ENCODE data around the gene NOL3.

The NOL3 gene

DNA sequence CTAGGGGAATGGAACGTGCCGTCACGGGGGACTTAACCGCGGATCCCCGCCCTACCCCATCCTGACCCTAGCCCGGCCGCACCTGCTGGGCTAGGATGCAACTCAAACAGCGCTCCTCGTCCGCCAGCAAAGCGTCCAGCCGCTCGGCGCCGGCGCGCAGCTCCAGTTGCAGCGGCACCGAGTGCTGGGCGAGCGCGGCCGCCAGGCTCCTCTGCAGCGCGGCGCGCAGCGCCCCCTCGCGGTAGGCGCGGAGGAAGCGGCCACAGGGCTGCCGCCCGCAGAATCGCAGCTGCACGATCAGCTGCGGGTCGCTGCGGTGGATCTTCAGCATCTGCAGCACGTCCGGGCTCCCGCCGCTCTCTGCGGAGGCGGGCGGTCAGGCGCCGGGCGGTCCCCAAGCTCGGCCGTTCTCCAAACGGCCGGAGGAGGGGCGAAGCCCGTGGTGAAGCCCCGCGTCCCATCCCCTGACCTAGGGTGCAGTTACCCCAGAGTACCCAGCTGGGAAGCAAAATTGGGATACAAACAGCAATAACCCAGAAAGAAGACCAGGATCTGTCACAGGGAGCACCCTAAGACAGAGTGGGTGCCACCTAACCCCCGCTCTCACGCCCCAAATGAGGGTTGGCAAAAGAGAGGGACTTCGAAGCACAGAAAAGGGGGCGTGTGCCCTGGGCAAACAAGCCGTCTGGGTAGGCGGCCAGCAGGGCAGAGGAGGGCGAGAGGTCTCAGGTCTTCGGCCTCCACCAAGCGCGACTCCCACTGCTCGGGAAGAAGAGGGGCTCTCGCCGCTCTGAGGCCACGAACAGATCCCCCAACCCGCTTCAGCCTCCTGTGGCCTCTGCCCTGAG is 14.8 kb upstream of the NOL3 start:
- DNase-seq (ENCODE audit: low spot score) = peak; percentile 73

DNA sequence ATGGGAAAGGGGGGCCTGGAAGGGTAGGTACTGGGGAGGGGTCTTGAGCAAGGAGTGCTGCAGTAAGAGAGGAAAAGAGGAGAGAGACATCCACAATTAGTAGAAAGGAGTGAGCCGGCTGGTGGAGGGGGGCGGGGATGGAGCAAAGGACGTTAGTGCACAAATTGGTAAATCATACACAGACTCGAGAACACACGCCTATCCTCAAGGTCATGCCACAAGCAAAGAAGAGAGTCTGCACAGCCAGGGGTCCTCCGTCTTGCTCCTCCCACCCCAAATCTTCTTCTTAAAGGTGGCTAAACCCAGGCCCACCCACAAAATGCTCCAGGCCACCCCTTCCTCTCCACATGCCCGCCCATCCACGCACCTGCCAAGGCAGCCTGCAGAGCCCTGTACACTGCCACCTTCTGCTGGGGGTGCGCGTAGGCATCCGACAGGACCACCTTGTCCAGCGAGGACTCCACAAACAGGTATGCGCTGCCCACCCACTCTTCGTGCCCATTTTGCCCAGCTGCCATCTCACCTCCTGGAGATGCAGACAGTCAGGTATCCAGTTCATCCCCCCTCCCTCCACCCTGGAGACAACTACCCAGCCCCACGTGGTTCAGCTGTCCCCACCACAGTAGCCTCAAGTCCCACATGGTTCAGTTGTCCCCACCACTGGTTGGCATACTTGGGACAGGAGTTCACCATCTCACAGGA is 14.0 kb upstream of the NOL3 start:
- no peak for DNase-seq (ENCODE audit: low spot score)

DNA sequence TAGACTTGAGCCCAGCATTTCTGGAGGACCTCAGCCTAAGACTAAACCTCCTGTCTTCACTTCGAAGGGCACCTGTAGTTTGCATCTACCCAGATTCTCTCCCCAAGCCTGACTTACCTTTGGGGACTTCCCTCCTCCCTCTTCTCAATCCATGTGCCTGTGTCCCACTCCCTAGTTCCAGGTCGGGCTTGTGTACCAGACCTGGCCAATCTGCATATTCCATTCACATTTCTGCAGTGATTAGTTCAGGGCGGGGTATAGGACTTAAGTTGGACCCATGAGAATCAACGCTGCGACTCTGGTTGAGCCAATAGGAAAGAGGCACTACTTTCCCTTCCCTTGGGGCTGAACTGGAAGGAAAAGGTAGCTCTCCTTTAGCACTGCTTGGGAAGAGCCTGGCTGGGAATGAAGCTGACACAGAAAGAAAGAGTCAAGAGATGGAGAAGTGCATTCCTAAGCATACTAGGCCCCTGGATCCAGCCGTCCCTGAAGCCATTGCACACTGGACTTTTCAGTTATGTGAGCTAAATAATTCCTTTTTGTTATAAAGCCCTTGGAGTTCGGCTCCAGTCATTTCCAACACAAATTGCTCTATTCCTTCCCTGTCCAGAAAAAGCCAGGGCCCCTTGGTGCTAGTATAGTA is 13.1 kb upstream of the NOL3 start:
- DNase-seq (ENCODE audit: low spot score) = no peak

DNA sequence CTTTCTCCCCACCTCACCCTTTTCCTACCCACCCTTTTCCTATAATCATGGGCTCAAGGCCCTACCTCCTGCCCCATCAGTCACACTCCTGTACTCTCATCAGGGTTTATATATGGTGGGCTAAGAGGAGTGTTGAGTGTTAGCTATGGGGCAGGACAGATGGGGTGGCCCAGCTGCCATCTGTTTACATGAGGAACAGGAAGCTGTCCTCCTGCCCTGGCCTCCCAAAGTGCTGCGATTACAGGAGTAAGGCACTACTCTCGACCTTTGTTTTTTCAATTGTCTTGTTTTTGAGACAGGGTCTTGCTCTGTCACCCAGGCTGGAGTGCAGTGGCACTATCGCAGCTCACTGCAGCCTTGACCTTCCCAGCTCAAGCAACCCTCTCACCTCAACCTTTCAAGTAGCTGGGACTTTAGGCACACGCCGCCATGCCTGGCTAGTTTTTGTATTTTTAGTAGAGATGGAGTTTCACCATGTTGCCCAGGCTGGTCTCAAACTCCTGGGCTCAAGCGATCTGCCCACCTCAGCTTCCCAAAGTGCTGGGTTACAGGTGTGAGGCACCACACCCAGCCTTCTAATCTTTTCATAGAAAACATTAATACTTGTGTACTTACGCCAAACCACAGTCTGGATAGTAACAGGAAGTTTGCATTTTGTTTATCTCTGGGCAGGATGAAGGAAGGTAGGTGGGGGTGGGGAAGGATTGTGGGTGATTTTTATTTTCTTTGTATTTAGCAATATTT is 12.3 kb upstream of the NOL3 start:
- DNase-seq (ENCODE audit: low spot score) = peak; percentile 38

DNA sequence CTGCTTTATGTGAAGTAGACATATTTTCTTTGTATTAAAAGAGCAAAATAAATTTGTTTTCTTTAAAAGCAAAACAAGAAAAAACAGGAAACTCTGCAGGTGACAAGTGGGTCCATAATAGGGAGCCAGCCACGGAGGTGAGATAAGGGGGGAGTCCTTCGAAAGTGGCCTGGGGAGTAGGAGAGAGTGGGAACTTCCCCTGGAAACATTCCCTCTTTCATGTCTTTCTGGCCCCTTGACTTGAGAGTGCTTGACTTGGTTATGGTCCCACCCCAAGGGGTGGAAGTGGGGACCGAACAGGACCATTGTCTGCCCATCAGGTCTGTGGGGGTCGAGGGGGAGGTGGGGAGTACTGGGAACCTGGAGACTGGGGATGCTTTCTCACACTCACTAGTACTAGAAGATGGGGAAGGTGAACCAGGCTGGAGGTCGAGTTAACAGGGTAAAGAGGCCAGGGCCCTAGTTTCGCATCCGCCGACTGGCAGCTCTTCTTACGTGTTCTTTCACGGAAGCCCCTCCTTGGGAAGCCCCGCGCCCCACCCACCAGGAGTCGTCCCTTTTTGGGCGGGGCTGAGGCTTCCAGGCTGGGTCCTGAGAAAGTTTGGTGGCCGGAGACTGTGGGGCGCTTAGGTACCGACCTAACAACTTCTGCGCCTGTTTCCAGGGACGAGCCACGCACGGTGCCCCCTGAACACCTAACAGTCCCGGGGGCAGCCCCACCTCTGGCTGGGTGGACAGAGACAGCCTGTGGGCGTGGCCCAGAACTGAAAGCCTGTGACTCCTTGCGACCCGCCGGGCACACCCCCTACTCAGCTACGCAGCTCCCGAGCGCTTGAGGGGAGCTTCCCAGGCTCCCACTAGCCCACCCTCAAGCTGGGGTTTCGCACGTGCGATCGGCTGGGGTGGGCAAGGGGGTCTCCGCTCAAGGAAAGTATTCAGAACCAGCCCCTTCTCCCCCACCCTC is 11.4 kb upstream of the NOL3 start:
- peak; percentile 82 for DNase-seq (ENCODE audit: low spot score)

GRCh38 chr16:67161595-67162058 is 8.7 kb upstream of the NOL3 start:
- no peak for DNase-seq (ENCODE audit: low spot score)

- DNase-seq (ENCODE audit: low spot score) = no peak
These were observed 7.7 kb upstream of the NOL3 start for GRCh38 chr16:67162506-67163163.

GRCh38 chr16:67163164-67163998 is 7.0 kb upstream of the NOL3 start:
- peak; percentile 25 for DNase-seq (ENCODE audit: low spot score)

- no peak for DNase-seq (ENCODE audit: low spot score)
These were observed 6.3 kb upstream of the NOL3 start for GRCh38 chr16:67163999-67164558.

DNA sequence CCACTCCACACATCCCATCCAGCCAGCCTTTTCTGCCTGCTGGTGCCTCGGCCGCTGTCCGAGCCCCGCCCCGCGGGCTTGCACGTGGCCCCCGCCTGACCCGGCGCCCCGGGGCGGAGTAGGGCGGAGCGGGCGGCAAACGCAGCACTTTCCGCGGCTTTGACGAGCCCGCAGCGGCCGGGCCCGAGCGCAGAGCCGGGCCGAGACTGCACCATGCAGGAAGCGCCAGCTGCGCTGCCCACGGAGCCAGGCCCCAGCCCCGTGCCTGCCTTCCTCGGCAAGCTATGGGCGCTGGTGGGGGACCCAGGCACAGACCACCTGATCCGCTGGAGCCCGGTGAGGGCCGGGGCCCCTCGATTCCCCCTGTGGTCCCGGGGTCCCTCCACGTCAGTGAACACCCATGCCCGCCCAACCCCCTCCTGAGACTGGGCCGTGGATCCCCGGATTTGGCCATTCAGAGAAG is 5.7 kb upstream of the NOL3 start, which contains the start of gene HSF4:
HSF4 (plus strand) TSS at position 147 of the 463 bp plus-strand sequence; CDS start at position 214, 67 bp downstream.
- no peak for DNase-seq (ENCODE audit: low spot score)

GRCh38 chr16:67165121-67166078 is 4.9 kb upstream of the NOL3 start:
- no peak for DNase-seq (ENCODE audit: low spot score)

DNA sequence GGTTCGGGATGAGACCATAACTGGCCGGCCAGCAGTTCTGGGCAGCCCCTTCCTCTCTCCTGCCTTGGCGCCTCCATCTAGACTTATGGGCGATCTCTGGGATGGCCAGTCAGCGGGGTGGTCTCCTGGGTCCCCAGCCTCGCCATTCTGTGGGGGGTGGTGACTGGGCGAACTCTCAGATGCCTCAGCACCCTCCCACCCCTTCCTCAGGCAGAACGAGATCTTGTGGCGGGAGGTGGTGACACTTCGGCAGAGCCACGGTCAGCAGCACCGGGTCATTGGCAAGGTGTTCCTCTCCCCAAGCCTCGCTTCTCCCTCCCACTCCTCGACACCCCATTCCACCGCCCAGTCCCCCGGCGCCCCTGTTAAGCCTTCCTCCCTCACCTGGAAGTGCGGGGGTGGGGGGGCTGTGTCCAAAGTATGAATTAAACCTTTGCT is 4.2 kb upstream of the NOL3 start:
- no peak for DNase-seq (ENCODE audit: low spot score)

DNA sequence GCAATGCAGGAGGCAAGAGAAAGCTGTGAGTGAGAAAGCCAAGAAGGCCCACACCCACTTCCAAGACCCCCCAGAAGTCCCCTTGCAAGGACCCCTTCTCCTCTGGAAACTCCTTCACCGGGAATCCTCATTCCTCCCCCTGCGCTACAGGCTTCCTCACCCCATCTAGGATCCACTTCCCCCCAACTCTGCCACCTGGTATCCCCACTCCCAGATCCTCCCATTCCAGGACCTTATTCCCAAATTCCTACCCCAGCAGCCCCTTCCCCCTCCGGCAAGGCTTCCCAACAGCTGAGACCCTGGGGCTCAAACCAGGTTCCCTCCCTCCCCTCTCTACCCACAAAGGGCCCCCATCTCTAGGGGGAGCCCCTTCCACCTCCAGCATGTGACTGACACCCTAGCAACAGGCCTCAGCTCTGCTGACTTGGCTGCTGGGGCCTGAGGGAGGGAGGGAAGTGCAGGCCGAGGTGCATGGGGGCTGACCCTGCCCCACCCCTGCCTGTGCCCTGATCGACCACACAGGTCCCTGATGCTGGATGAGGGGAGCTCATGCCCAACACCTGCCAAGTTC is 3.7 kb upstream of the NOL3 start:
- no peak for DNase-seq (ENCODE audit: low spot score)

GRCh38 chr16:67167588-67167987 is 2.8 kb upstream of the NOL3 start:
- DNase-seq (ENCODE audit: low spot score) = no peak

- DNase-seq (ENCODE audit: low spot score) = no peak
These were observed 1.3 kb upstream of the NOL3 start for GRCh38 chr16:67169011-67169451.

- no peak for DNase-seq (ENCODE audit: low spot score)
These were observed 633 bp upstream of the NOL3 start for GRCh38 chr16:67169642-67170167.

All from CD4-positive, alpha-beta T cell treated with Interleukin-6 at 100 ng/mL for 8 hours (primary cell).